Raji (cell line): ENCODE measurements around the gene TAB3.

Experiments
- POLR2A ChIP-seq: IDR thresholded peaks from 2 replicates; pipeline ENCODE4 v1.6.1; 2011; ENCODE audit warnings: low read depth, low read length, control low read depth; ENCODE audit not compliant: insufficient read depth

Gene TAB3

GRCh38 chrX:30889147-30890140, at the start of gene TAB3:
TSS of gene TAB3 (minus strand) at chrX:30889254. CDS start at chrX:30859588, 29,666 bp downstream.
- TF ChIP-seq POLR2A: peak; percentile 66

DNA sequence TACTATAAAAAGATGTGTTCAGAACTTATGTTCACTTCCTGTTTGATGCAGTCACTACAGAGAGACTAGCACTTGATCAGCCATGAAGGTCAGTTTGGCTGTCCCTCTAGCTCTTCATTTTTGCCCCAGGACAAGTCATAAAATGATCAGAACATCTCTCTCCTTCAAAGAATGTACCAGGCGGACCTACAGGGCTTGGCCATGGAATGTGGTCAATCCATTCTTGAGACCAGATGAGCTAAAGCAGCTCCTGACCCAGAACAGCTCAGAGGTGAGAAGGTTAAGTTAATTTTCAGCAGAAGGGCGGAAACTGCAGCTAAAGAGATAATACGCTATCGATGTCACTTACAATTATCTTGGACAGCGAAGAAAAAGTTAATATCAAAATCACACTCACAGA, 49.2 kb upstream of the TAB3 start:
- no peak for TF ChIP-seq POLR2A

- no peak for TF ChIP-seq POLR2A
Observed at GRCh38 chrX:30935985-30936384, 46.9 kb upstream of the TAB3 start.

DNA sequence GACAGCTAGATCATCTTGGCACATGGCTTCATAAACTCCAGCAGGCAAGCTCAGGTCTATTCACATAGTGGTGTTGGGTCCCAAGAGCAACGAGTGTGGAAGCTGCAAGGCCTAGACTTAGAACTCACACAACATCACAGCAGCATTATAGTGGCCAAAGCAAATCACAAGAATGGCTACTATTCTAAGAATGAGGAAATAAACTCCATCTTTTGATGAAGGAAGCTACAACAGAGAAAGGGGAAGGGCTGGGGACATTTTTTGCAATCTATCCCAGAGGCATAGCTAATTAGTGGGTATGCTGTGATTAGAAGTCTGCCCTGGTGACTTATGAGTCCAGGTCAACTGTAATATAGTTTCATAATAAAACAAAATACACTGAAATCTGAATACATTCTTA, 42.9 kb upstream of the TAB3 start:
- no peak for TF ChIP-seq POLR2A

- TF ChIP-seq POLR2A: no peak
Observed at GRCh38 chrX:30930679-30931078, 41.6 kb upstream of the TAB3 start.

- no peak for TF ChIP-seq POLR2A
Observed at GRCh38 chrX:30930143-30930542, 41.1 kb upstream of the TAB3 start.

- TF ChIP-seq POLR2A: no peak
Observed at GRCh38 chrX:30920271-30920670, 31.2 kb upstream of the TAB3 start.

GRCh38 chrX:30918480-30918879, 29.4 kb upstream of the TAB3 start:
- TF ChIP-seq POLR2A: no peak

- no peak for TF ChIP-seq POLR2A
Observed at GRCh38 chrX:30913492-30913891, 24.4 kb upstream of the TAB3 start.

- no peak for TF ChIP-seq POLR2A
Observed at GRCh38 chrX:30910124-30910860, 21.2 kb upstream of the TAB3 start.

GRCh38 chrX:30906726-30907125, 17.7 kb upstream of the TAB3 start:
- no peak for TF ChIP-seq POLR2A

- TF ChIP-seq POLR2A: no peak
Observed at GRCh38 chrX:30905321-30905720, 16.3 kb upstream of the TAB3 start.

GRCh38 chrX:30904632-30905031, 15.6 kb upstream of the TAB3 start:
- TF ChIP-seq POLR2A: no peak

DNA sequence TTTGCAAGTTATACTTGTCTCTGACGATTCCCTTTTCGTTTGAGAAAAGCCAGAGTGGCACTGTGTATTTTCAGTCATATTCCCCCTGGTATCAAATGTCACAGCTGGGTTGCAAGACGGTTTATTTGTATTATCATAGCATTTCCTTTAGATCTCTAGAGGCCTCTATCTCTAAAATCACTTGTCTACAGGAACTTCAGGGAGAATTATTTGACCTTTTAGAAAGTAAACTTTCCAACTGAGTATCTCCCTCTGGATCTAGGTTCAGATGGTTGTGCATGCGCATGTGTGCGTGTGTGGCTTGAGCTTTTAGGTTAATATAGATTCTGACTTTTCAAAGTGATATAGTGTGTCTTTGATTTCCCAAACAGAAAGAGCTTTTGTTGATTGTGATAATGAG, 15.1 kb upstream of the TAB3 start:
- TF ChIP-seq POLR2A: no peak

DNA sequence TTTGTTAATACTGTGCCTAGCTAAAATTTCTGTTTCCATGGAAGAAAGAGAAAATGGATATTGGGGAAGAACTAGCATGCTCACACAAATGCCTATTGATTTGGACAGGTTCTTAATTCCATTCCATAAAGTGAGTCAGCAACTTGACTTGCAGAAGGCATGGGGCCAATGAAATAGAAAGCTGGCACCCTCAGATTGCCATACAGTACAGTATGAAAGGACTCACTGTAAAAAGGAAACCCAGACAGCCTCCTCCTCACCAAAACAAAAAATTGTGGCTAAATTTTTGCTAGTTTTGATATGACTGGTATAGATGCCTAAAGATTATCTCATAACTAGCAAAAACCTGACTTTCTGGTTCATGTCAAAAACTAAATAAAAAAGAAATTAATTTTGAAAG, 11.2 kb upstream of the TAB3 start:
- TF ChIP-seq POLR2A: no peak

- TF ChIP-seq POLR2A: no peak
Observed at GRCh38 chrX:30898886-30899285, 9.8 kb upstream of the TAB3 start.

- no peak for TF ChIP-seq POLR2A
Observed at GRCh38 chrX:30895370-30895769, 6.3 kb upstream of the TAB3 start.

DNA sequence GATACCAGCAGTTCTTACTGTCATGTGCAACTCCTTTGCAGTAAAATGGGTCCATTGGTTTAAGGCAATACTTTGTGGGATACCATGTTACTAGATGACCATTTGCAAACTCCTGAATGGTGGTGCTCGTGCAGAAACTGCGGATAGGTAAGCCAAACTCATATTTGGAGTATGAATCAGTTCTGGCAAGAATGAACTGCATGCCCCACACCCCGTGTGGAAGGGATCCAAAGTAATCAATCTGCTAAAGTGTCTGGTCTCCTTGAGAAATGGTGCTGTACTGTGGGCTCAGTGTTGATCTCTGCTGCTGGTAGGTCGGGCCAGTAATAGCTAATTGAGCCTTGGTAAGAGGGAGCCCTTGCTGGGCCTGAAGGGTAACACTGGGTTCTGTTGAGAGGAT, 4.2 kb upstream of the TAB3 start:
- no peak for TF ChIP-seq POLR2A
